GM19395 (cell line): ENCODE measurements around the gene TSACC.

Source experiments
- ATAC-seq: cut with Tn5 transposase; IDR thresholded peaks from one replicate; pipeline ENCODE4 v1.9.1; 2021; ENCODE audit warnings: mild to moderate bottlenecking, moderate library complexity; ENCODE audit not compliant: unreplicated experiment

TSACC gene

GRCh38 chr1:156391701-156392100, 53.4 kb downstream of the TSACC start:
- no peak for ATAC-seq

DNA sequence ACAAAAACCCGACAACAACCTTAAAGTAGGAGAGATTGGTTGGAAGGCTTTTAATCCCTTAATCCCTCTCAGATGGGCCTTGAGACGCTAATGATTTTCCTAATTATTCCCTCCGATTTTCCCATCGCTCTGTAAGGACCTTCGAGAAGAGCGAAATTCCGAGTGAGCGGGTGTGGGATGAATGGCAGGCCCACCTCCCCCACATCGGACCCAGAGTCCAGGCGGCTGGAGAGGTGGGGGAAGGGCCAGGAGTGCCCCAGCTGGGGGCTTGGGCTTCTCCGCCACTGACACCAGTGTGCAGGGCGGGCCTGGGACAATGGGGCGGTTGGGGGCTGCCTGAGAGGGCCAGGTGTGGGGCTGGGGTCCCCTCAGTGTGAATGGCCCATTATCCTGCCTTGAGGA, 54.1 kb downstream of the TSACC start:
- no peak for ATAC-seq

GRCh38 chr1:156393095-156393494, 54.8 kb downstream of the TSACC start:
- ATAC-seq = no peak

GRCh38 chr1:156394082-156394481, 55.8 kb downstream of the TSACC start:
- ATAC-seq = no peak

DNA sequence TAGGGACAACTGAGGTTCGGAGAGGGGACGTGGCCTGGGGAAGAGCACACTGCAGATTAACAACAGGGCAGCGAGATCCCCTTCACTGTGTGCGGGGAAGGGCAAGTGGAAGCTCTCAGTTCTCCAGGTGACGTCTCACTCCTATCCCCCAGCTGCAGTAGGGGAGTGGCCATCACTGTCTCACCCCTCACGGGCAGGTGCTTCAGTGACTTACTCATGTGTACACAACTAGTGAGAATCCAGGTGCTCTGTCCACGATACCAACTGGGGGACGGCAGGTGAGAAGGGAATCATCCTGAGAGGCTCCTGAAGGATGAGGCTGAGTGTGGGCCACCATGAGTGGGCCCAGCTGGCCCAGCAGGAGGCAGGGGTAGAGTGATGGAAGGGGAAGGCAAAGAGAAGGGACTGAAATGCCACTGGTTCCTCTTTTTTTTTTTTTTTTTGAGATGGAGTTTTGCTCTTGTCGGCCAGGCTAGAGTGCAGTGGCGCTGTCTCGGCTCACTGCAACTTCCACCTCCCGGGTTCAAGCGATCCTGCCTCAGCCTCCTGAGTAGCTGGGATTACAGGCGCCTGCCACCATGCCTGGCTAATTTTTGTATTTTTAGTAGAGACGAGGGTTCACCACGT, 56.6 kb downstream of the TSACC start:
- no peak for ATAC-seq
